Transverse colon (tissue), 4 donors: Measurements from ENCODE around the gene RTN4. TPM values are rescaled to one million over a fixed set of nuclear protein-coding genes. Genes with fewer than 3 reads are reported as not detected.
A peak's percentile ranks its signal among the peaks of the same experiment; 100 is the strongest.

Experiments used
- DNase-seq: peaks from one replicate; pipeline ENCODE4 v3.0.0-alpha.2; 2019
- H3K27ac ChIP-seq, 4 donors: fragments of 200-600 bp; sonication (generic); 2 replicates each; pipeline ENCODE4 v1.5.1; 2016 to 2018; ENCODE audit warnings: inconsistent platforms in 4 of 4
- H3K27me3 ChIP-seq: fragments of 200-600 bp; sonication (generic); 2 replicates; pipeline ENCODE4 v1.5.1; 2017; ENCODE audit warnings: inconsistent platforms
- H3K36me3 ChIP-seq, 4 donors: fragments of 200-600 bp; sonication (generic); 2 replicates each; pipeline ENCODE4 v1.5.1; 2017 to 2019; ENCODE audit warnings: inconsistent platforms in 4 of 4
- H3K4me1 ChIP-seq, 4 donors: fragments of 200-600 bp; sonication (generic); 2 replicates each; pipeline ENCODE4 v1.5.1; 2017 to 2020; ENCODE audit warnings: inconsistent platforms in 4 of 4
- H3K4me3 ChIP-seq, 4 donors: fragments of 200-600 bp; sonication (generic); 1 replicate in 1 of 4; 2 replicates in 3 of 4; pipeline versions ENCODE4 v1.5.1 to v1.6.1; 2017 to 2019; ENCODE audit warnings: inconsistent platforms in 4 of 4
- H3K9me3 ChIP-seq, 2 donors: fragments of 200-600 bp; sonication (generic); 2 replicates each; pipeline ENCODE4 v1.5.1; 2017 to 2019; ENCODE audit warnings: inconsistent platforms in 2 of 2
- EP300 ChIP-seq: sonication (generic); formaldehyde crosslinking; IDR thresholded peaks from one replicate; pipeline ENCODE4 v1.6.1; 2017; ENCODE audit warnings: antibody characterized with exemption, low read depth
- POLR2A ChIP-seq: fragments of 450-650 bp; IDR thresholded peaks from one replicate; pipeline ENCODE4 v1.6.1; 2016; ENCODE audit warnings: antibody characterized with exemption, mild to moderate bottlenecking, moderate library complexity
- POLR2AphosphoS5 ChIP-seq, 3 donors: sonication (generic); formaldehyde crosslinking; IDR thresholded peaks; one replicate each; pipeline ENCODE4 v1.6.1; 2016; ENCODE audit warnings: antibody characterized with exemption in 3 of 3
- WGBS, 2 donors: methylation state at CpG; one replicate each; pipeline ENCODE4 v1.1.5; 2018; ENCODE audit warnings: low coverage in 1 of 2; 5-methylcytosine and 5-hydroxymethylcytosine counted together
- in situ Hi-C, 4 donors: fragments of 200-750 bp; cut with MboI; loops; one replicate each; pipeline versions ENCODE4 v1.15.0 to v1.15.1; 2017; ENCODE audit warnings: low sequenced_read_pairs in 3 of 4, low pct_ligation_motif_present in 1 of 4, low pct_unique_long_range_greater_than_20kb in 1 of 4
- intact Hi-C: fragments of 100-400 bp; cut with DNase I; formaldehyde crosslinking; loops from one replicate; pipeline ENCODE4 v1.15.1; 2023; ENCODE audit warnings: low total_unique reads
- total RNA-seq, 4 donors: library from RNA; depleted of rRNA; stranded (reverse); fragments of >200 nt; gene quantifications; one replicate each; pipeline ENCODE4 v1.1.0, GENCODE V29; 2016
- TF ChIP-seq, protein P1 (sequence below), 5 experiments: fragments of 200-600 bp in 3 of 5; fragments of 450-650 bp in 2 of 5; sonication (generic) in 3 of 5; IDR thresholded peaks; 1 replicate in 2 of 5; 2 replicates in 3 of 5; pipeline ENCODE4 v1.5.1; 2016 to 2017; ENCODE audit warnings: antibody characterized with exemption in 5 of 5, inconsistent platforms in 3 of 5, mild to moderate bottlenecking in 2 of 5, moderate library complexity in 1 of 5

The RTN4 gene
- total RNA-seq, 4 donors from 2014 or later = 82.2 to 212 (median 183) TPM

DNA sequence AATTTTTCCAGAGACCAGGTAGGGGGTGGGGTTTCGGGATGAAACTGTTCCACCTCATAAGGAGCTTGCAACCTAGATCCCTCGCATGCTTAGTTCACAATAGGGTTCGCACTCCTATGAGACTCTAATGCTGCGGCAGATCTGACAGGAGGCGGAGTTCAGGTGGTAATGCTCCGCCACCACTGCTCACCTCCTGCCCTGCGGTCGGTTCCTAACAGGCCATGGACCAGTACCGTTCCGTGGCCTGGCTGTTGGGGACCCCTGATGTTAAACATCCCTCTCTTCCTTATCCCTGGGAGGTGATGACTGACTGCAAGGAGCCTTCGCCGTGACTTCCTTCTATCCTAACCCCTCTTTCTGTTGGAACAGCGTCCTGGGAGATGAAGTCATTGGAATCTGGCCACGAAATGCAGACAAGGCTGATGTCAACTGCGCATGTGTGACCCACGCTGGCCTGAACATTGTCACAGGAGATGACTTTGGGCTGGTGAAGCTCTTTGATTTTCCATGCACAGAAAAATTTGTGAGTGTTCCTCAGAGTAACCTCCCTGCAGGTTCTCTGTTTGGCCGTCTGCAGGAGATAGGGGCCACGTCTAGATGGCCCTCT lies 82.4 kb downstream of the RTN4 start:
- TF ChIP-seq POLR2A = no peak
- no peak for TF ChIP-seq EP300
- TF ChIP-seq POLR2AphosphoS5 (IDR thresholded peaks at IDR 0.05) = no peak
- TF ChIP-seq, protein P1, sequence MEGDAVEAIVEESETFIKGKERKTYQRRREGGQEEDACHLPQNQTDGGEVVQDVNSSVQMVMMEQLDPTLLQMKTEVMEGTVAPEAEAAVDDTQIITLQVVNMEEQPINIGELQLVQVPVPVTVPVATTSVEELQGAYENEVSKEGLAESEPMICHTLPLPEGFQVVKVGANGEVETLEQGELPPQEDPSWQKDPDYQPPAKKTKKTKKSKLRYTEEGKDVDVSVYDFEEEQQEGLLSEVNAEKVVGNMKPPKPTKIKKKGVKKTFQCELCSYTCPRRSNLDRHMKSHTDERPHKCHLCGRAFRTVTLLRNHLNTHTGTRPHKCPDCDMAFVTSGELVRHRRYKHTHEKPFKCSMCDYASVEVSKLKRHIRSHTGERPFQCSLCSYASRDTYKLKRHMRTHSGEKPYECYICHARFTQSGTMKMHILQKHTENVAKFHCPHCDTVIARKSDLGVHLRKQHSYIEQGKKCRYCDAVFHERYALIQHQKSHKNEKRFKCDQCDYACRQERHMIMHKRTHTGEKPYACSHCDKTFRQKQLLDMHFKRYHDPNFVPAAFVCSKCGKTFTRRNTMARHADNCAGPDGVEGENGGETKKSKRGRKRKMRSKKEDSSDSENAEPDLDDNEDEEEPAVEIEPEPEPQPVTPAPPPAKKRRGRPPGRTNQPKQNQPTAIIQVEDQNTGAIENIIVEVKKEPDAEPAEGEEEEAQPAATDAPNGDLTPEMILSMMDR (IDR thresholded peaks at IDR 0.05) = no peak
- Histone ChIP-seq H3K4me1 (peaks cover 0 to 15% (median 0%) of the 10 kb centered on the region in 4 donors), H3K27me3 (no peaks in the 10 kb centered on the region), H3K27ac (no peak overlapping the region), H3K9me3 (no peaks in the 10 kb centered on the region), H3K36me3 (peaks cover 0 to 5% (median 3%) of the 10 kb centered on the region in 4 donors), H3K4me3 (no peak overlapping the region)
- intact Hi-C loops = no loop called here
- WGBS, 2 donors = 83 to 92% methylated on average over 1 to 18 of the region's 18 CpGs
- DNase-seq = no peak
- in situ Hi-C loops = no loop called here

DNA sequence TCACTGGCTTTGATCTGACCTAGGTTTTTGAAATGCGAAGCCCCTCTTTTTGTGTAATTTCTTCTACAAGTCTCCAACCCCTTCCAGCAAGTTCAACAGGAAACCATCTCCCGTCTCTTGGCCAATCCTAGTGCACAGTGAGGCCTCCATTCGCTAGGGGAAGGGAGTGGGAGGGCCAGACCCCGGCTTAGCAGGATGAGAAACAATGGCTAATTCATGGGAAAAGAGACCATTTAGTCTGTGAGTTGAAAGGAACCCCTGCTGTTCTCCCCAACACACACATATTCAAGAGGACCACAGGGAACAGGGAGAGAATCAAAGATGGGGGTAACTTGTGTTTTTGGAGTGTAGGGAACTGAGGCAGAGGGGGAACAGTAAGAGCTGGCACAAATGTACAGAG lies 83.0 kb downstream of the RTN4 start:
- DNase-seq = no peak
- intact Hi-C loops (no loop called here), in situ Hi-C loops (no loop called here)
- WGBS, 2 donors = 92% methylated on average over 4 of the region's 4 CpGs; no CpG with 5 or more reads in 1 of the 2 donors
- Histone ChIP-seq H3K9me3 (no peaks in the 10 kb centered on the region), H3K4me1 (peaks cover 0 to 20% (median 3%) of the 10 kb centered on the region in 4 donors), H3K4me3 (no peak overlapping the region), H3K27ac (no peak overlapping the region), H3K27me3 (no peaks in the 10 kb centered on the region), H3K36me3 (peaks cover 0 to 5% (median 2%) of the 10 kb centered on the region in 4 donors)
- TF ChIP-seq EP300 (no peak), POLR2A (no peak), POLR2AphosphoS5 (IDR thresholded peaks at IDR 0.05) (no peak)
- TF ChIP-seq, protein P1 (IDR thresholded peaks at IDR 0.05) = no peak

DNA sequence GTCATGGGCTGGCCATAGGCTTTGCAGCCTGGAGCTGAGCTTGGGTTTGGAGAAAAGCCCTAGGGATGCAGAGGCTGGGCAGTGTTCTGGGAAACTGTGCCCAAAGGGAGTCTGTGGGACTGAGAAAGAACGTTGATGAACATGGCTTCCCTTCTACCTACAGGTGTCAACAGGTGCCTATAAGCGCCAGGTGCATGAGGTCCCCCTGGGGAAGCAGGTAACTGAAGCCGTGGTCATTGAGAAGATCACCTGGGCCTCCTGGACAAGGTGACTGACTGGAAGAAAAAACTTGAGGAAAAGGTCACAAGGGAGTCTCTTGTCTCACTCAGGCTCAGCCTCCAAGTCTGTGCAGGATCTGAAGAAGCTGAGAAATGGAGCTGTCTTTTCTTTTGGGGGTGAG lies 83.4 kb downstream of the RTN4 start:
- TF ChIP-seq, protein P1 (IDR thresholded peaks at IDR 0.05) = no peak
- TF ChIP-seq POLR2AphosphoS5 (IDR thresholded peaks at IDR 0.05) = no peak
- no peak for TF ChIP-seq EP300
- no peak for TF ChIP-seq POLR2A
- no peak for DNase-seq
- H3K27me3 ChIP-seq = no peaks in the 10 kb centered on the region
- in situ Hi-C loops (no loop called here), intact Hi-C loops (no loop called here)
- H3K9me3 ChIP-seq = no peaks in the 10 kb centered on the region
- no peak overlapping the region for H3K4me3 ChIP-seq
- peaks cover 0 to 20% (median 3%) of the 10 kb centered on the region in 4 donors for H3K4me1 ChIP-seq
- H3K27ac ChIP-seq = peak overlapping the region in 1 of 4 donors; percentile 49
- 92% methylated on average over 3 of the region's 3 CpGs; no CpG with 5 or more reads in 1 of the 2 donors for WGBS, 2 donors
- peaks cover 0 to 5% (median 2%) of the 10 kb centered on the region in 4 donors for H3K36me3 ChIP-seq

DNA sequence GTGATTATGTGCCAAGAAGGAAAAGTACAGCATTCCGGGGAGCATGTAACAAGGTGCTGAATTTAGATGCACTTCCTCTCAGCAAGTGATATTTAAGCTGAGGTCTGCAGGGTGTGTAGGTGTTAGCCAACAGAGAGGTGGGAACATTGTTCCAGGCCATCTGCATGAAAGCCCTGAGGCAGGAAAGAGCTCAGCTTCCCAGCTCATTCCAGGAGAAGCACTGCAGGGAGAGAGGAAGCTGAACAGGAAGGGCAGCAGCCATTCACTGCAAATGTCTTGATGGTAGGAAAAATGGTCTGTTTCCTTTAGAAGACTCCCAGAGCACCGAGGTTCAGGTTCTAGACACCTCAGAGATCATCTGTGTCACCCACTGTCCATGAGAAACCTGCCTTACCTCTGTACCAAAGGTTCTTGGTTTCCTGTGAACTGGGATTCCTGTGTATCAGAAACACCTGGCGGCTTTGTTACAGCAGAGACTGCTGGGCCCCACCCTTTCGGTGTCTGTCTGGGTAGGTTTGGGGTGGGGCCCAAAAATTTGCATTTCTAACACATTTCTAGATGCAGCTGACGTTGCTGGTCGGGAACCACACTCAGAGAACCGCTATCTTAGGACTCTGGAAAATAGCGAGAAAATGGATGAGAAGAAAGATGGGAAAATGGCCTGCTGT lies 84.0 kb downstream of the RTN4 start:
- TF ChIP-seq POLR2AphosphoS5 (IDR thresholded peaks at IDR 0.05) (no peak), POLR2A (no peak)
- TF ChIP-seq, protein P1 (IDR thresholded peaks at IDR 0.05) = no peak
- intact Hi-C loops = no loop called here
- in situ Hi-C loops = no loop called here
- Histone ChIP-seq H3K9me3 (no peaks in the 10 kb centered on the region), H3K4me1 (peaks cover 0 to 20% (median 3%) of the 10 kb centered on the region in 4 donors), H3K27me3 (no peaks in the 10 kb centered on the region), H3K4me3 (no peak overlapping the region), H3K27ac (peak overlapping the region in 2 of 4 donors; percentile 32 to 49), H3K36me3 (peaks cover 0 to 5% (median 2%) of the 10 kb centered on the region in 4 donors)
- 44 to 65% methylated on average over 1 to 8 of the region's 8 CpGs for WGBS, 2 donors
- DNase-seq = no peak
